Adrenal gland (tissue), 12 donors: ENCODE measurements around the gene CXCL11. TPM values are rescaled to one million over a fixed set of nuclear protein-coding genes. Genes with fewer than 3 reads are reported as not detected.
A peak's percentile ranks its signal among the peaks of the same experiment; 100 is the strongest.
"Not testable (repeated sequence)": the region's sequence is repeated elsewhere in the genome, so short reads cannot be mapped to it uniquely, and the experiment has no call there.

Source experiments
- DNase-seq, 7 donors: peaks; one replicate each; pipeline ENCODE4 v3.0.0-alpha.2; 2019 to 2020
- H3K27ac ChIP-seq, 5 donors: fragments of 200-600 bp; sonication (generic) in 4 of 5; 1 replicate in 3 of 5; 2 replicates in 2 of 5; pipeline versions ENCODE4 v1.5.1 to v1.8.0; 2016 to 2020; ENCODE audit warnings: mild to moderate bottlenecking in 1 of 5
- H3K27me3 ChIP-seq: fragments of 200-600 bp; 2 replicates; pipeline ENCODE4 v1.8.0; 2021
- H3K36me3 ChIP-seq, 2 donors: fragments of 200-600 bp; replicated peaks in 1 of 2; 1 replicate in 1 of 2; 2 replicates in 1 of 2; pipeline versions ENCODE4 v1.5.1 to v1.8.0; 2018 to 2022
- H3K4me1 ChIP-seq, 2 donors: fragments of 200-600 bp; replicated peaks in 1 of 2; 1 replicate in 1 of 2; 2 replicates in 1 of 2; pipeline versions ENCODE4 v1.5.1 to v1.8.0; 2018 to 2021
- H3K4me3 ChIP-seq, 4 donors: fragments of 200-600 bp; sonication (generic) in 3 of 4; one replicate each; pipeline ENCODE4 v1.5.1; 2016 to 2018
- H3K9me3 ChIP-seq, 3 donors: fragments of 200-600 bp; sonication (generic) in 1 of 3; replicated peaks in 1 of 3; 1 replicate in 2 of 3; 2 replicates in 1 of 3; pipeline versions ENCODE4 v1.5.1 to v1.8.0; 2016 to 2021
- POLR2A ChIP-seq, 2 donors: fragments of 450-650 bp; IDR thresholded peaks; one replicate each; pipeline ENCODE4 v1.6.1; 2017; ENCODE audit warnings: antibody characterized with exemption in 2 of 2, mild to moderate bottlenecking in 2 of 2, moderate library complexity in 1 of 2
- WGBS, 4 donors: extraction: QIAGEN DNeasy Blood & Tissue Kit in 2 of 4; methylation state at CpG; one replicate each; pipeline versions ENCODE4 v1.1.5 to v1.1.7; 2013 to 2017; 5-methylcytosine and 5-hydroxymethylcytosine counted together
- intact Hi-C, 2 donors: fragments of 100-400 bp; cut with DNase I; formaldehyde crosslinking; loops; one replicate each; pipeline versions ENCODE4 v1.14.1 to v1.15.0; 2022 to 2023
- polyA plus RNA-seq, 3 donors: library from polyadenylated mRNA; stranded (reverse); fragments of 200-250 nt in 2 of 3; fragments of 350-450 nt in 1 of 3; fragmentation: Illumina TruSeq in 1 of 3; extraction: RNeasy Lipid Tissue Mini Kit (QIAGEN cat#74804) in 1 of 3; gene quantifications; one replicate each; pipeline ENCODE4 v1.2.3, GENCODE V29; 2013 to 2014
- total RNA-seq, 9 donors: library from RNA; depleted of rRNA in 4 of 9; stranded (reverse); fragments of >200 nt in 4 of 9; fragments of 120-200 nt in 1 of 9; fragmentation: NEBNext Ultra II Directional in 1 of 9; extraction: Animal tissue kit (Norgen Biotek cat#: 25700) in 1 of 9; gene quantifications; one replicate each; pipeline versions ENCODE4 v1.1.0 to v1.2.4, GENCODE V29; 2013 to 2023
- TF ChIP-seq, protein P1 (sequence below), 6 experiments: fragments of 450-650 bp in 4 of 6; fragments of 200-600 bp in 2 of 6; sonication (generic) in 1 of 6; IDR thresholded peaks; 1 replicate in 5 of 6; 2 replicates in 1 of 6; pipeline versions ENCODE4 v1.5.1 to v1.8.0; 2016 to 2021; ENCODE audit warnings: antibody characterized with exemption in 6 of 6, mild to moderate bottlenecking in 2 of 6, moderate library complexity in 1 of 6
- donor health status: healthy with polysubstance abuse.
- donor health status: Bipolar disorder and iron deficiency.
- donor health status: DM: yes; HTN: yes; CAD: no.
- donor health status: DM: no; HTN: no; CAD: no.
- donor health status: DM: no; HTN: no; CAD: no.
- donor health status: DM: yes; HTN: yes; CAD: no.

Gene CXCL11
- total and polyA plus RNA-seq, 12 donors, result 0.10 to 1.2 (median 0.43) TPM; not detected in 6

DNA sequence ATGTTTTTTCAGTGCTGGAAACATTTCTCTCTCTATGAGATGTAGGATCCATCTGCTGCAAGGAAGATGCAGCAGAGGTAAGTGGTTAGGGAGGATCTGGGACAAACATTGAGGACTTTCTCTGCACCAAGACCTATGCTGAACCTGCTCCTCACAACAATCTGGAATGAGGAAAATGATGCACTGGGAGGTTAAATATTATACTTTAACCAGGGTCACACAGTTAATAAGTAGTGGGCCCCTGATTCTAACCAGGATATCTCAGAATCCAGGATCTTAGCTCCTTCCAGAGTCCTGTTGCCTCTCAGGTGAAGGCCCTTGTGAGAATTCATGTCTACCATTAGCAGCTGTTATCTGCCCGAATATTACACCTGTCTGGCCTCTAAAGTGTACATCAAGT lies 35.6 kb downstream of the CXCL11 start:
- Histone ChIP-seq H3K27me3 (no peaks in the 10 kb centered on the region), H3K4me1 (no peaks in the 10 kb centered on the region), H3K27ac (no peak overlapping the region), H3K36me3 (no peaks in the 10 kb centered on the region), H3K9me3 (no peaks in the 10 kb centered on the region), H3K4me3 (no peak overlapping the region)
- no peak for TF ChIP-seq POLR2A (IDR thresholded peaks at IDR 0.05)
- TF ChIP-seq, protein P1, sequence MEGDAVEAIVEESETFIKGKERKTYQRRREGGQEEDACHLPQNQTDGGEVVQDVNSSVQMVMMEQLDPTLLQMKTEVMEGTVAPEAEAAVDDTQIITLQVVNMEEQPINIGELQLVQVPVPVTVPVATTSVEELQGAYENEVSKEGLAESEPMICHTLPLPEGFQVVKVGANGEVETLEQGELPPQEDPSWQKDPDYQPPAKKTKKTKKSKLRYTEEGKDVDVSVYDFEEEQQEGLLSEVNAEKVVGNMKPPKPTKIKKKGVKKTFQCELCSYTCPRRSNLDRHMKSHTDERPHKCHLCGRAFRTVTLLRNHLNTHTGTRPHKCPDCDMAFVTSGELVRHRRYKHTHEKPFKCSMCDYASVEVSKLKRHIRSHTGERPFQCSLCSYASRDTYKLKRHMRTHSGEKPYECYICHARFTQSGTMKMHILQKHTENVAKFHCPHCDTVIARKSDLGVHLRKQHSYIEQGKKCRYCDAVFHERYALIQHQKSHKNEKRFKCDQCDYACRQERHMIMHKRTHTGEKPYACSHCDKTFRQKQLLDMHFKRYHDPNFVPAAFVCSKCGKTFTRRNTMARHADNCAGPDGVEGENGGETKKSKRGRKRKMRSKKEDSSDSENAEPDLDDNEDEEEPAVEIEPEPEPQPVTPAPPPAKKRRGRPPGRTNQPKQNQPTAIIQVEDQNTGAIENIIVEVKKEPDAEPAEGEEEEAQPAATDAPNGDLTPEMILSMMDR (IDR thresholded peaks at IDR 0.05), result no peak
- DNase-seq, result no peak
- intact Hi-C loops, result no loop called here
- 61 to 80% (median 70%) methylated on average over 1 of the region's 1 CpG for WGBS, 4 donors

DNA sequence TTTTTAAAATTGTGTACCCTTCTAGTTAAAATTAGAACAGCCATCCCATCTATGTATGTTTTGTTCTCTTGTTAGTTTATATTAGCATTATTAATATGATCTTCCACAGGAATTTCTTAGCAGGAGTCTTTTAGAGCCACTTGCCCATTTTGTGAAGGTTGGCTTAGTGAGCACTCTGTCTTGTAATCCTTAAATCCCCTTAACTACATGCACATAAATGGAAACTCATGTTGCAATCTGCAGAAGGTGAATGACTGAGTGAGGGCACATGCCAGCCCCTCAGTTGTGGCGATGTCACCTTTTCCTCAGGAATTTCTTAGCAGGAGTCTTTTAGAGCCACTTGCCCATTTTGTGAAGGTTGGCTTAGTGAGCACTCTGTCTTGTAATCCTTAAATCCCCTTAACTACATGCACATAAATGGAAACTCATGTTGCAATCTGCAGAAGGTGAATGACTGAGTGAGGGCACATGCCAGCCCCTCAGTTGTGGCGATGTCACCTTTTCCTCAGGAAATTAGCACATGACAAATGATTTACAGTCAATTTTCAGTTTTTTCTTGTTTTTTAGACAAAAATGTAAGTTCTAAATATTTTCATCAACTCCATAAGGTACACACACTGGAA lies 37.2 kb downstream of the CXCL11 start:
- DNase-seq, H3K4me1 ChIP-seq, H3K9me3 ChIP-seq, H3K27ac ChIP-seq, H3K27me3 ChIP-seq, H3K36me3 ChIP-seq, H3K4me3 ChIP-seq: not testable (repeated sequence)
- 75 to 92% (median 79%) methylated on average over 2 of the region's 2 CpGs for WGBS, 4 donors
- intact Hi-C loops, result loop anchor here in 1 of 2 donors (5.0 kb wide), 1 partner anchor 69 kb away; no protein-coding TSS in a partner anchor

DNA sequence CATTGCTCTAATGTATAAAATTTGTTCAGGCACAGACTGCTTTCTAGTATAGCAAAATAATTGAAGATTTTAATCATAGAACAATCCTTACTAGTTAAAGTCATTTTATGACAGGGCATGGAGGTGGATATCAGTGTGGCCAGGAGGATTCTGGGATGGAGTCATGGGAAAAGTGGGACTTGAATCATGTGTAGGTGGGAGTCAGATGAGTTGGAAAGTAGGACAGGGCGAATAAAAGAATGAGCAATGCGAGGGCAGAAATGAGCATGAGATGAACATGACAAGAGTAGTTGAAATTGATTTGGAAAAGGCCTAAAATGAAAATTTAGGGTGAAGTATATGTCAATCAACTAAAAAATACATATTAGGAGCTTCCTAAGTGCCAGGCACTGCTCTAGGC lies 37.9 kb downstream of the CXCL11 start:
- DNase-seq, result no peak
- H3K27me3 ChIP-seq, result no peaks in the 10 kb centered on the region
- TF ChIP-seq, protein P1 (IDR thresholded peaks at IDR 0.05), result no peak
- no peak for TF ChIP-seq POLR2A (IDR thresholded peaks at IDR 0.05)
- H3K4me3 ChIP-seq, result no peak overlapping the region
- 69 to 91% (median 84%) methylated on average over 2 of the region's 2 CpGs for WGBS, 4 donors
- no peaks in the 10 kb centered on the region for H3K36me3 ChIP-seq
- intact Hi-C loops, result loop anchor here in 1 of 2 donors (5.0 kb wide), 1 partner anchor 69 kb away; no protein-coding TSS in a partner anchor
- no peak overlapping the region for H3K27ac ChIP-seq
- no peaks in the 10 kb centered on the region for H3K9me3 ChIP-seq
- no peaks in the 10 kb centered on the region for H3K4me1 ChIP-seq

DNA sequence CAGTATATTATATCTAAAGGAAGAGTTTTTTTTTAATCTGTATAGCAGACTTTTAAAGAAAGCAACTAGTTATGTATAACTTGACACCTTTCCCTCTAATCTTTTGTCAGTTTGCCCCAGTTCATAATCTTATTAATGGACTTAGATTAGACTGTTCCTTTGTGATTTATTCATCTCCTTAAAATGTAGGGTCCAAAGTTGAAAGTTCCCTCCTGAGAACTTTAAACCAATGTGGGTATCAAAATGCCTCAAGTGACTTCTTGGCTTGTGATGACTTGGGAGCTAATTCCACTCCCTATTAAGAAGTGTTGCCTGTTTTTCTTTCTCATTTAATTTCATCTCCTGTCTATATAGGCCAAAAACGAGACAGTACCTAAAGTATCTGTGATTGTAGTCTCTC lies 38.8 kb downstream of the CXCL11 start:
- Histone ChIP-seq H3K9me3 (no peaks in the 10 kb centered on the region), H3K27ac (no peak overlapping the region), H3K36me3 (no peaks in the 10 kb centered on the region), H3K4me3 (no peak overlapping the region), H3K4me1 (no peaks in the 10 kb centered on the region), H3K27me3 (no peaks in the 10 kb centered on the region)
- TF ChIP-seq, protein P1 (IDR thresholded peaks at IDR 0.05), result no peak
- no peak for DNase-seq
- intact Hi-C loops, result loop anchor here in 1 of 2 donors (5.0 kb wide), 1 partner anchor 70 kb away; no protein-coding TSS in a partner anchor
- 64 to 78% (median 71%) methylated on average over 1 of the region's 1 CpG for WGBS, 4 donors

DNA sequence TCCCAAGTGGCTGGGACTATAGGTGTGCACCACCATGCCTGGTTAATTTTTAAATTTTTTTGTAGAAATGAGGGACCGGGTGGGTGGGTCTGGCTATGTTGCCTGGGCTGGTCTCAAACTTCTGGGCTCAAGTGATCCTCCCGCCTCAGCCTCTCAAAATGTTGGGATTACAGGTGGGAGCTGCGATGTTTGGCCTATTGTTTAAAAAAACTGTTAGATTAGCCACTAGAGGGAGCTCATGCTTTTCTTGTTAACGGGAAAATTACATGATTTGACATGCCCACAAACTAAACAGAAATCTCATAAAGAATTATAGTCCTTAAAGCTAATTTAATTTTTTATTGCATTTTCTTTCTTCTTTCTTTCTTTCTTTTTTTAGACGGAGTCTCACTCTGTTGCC lies 40.1 kb downstream of the CXCL11 start:
- H3K27me3 ChIP-seq, result no peaks in the 10 kb centered on the region
- no peak overlapping the region for H3K27ac ChIP-seq
- 6 to 8% (median 7%) methylated on average over 5 of the region's 5 CpGs for WGBS, 4 donors
- H3K36me3 ChIP-seq, result no peaks in the 10 kb centered on the region
- H3K4me3 ChIP-seq, result no peak overlapping the region
- no peaks in the 10 kb centered on the region for H3K4me1 ChIP-seq
- TF ChIP-seq, protein P1 (IDR thresholded peaks at IDR 0.05), result peak; percentile 51 to 77 (median 64)
- no peak for TF ChIP-seq POLR2A (IDR thresholded peaks at IDR 0.05)
- H3K9me3 ChIP-seq, result no peaks in the 10 kb centered on the region
- intact Hi-C loops, result loop anchor here in 1 of 2 donors (5.0 kb wide), 1 partner anchor 72 kb away; no protein-coding TSS in a partner anchor
- DNase-seq, result no peak
